K562 (cell line): ENCODE results near the gene ZNF782. TPM values are rescaled to one million over a fixed set of nuclear protein-coding genes. Genes with fewer than 3 reads are reported as not detected.
"Not testable (repeated sequence)": the region's sequence is repeated elsewhere in the genome, so short reads cannot be mapped to it uniquely, and the experiment has no call there.

Source experiments
- ATAC-seq: fragments of 200-7000 bp; cut with Tn5 transposase; 3 replicates; pipeline ENCODE4 v1.9.1; 2020; ENCODE audit warnings: moderate library complexity
- BruUV-seq: library from RNA; stranded (reverse); fragments of 400-500 nt; replicated peaks from 2 replicates; lab custom pipeline; 2021; lab: Mats Ljungman, UMichigan
- CTCF ChIA-PET: fragments of 300-600 bp; formaldehyde crosslinking; extraction: SDS; loops from one replicate; lab custom pipeline; 2021; ENCODE audit warnings: low intra/inter-chr PET ratio; lab: Yijun Ruan, JAX
- POLR2A ChIA-PET: fragments of 300-600, 350-650 bp; sonication (Branson Sonifier 250); formaldehyde crosslinking; extraction: SDS; loops from one replicate; lab custom pipeline; 2021; ENCODE audit warnings: antibody characterized with exemption, inconsistent platforms; lab: Yijun Ruan, JAX
- DNase-seq, 4 experiments: peaks; one replicate each; pipeline versions ENCODE4 v3.0.0 to v3.0.0-alpha.2; 2011 to 2018; ENCODE audit warnings: low spot score in 3 of 4, mixed read lengths in 3 of 4; ENCODE audit errors: extremely low read depth in 1 of 4
- FAIRE-seq: peaks from 2 replicates; lab custom pipeline; 2011; peaks lifted over from hg19 to GRCh38; lab: Jason Lieb, UNC
- H2AFZ ChIP-seq: 2 replicates; pipeline ENCODE4 v1.6.0; 2011; ENCODE audit warnings: low read depth, low read length, control low read depth, inconsistent platforms
- H3K27ac ChIP-seq: fragments of 200-600 bp; 3 replicates; pipeline ENCODE4 v1.8.0; 2011; ENCODE audit warnings: low read depth, mild to moderate bottlenecking, control low read depth, inconsistent platforms, low read length, moderate library complexity, mixed read lengths; ENCODE audit errors: extremely low read depth
- H3K27me3 ChIP-seq, 2 experiments: fragments of 300-600 bp in 1 of 2; 2 replicates in 1 of 2; 3 replicates in 1 of 2; pipeline versions ENCODE4 v1.6.0 to v1.8.0; 2011; ENCODE audit warnings: inconsistent platforms in 2 of 2, low read length in 2 of 2, mild to moderate bottlenecking in 1 of 2, mixed read lengths in 1 of 2, moderate library complexity in 1 of 2; ENCODE audit not compliant: control insufficient read depth in 2 of 2, insufficient read depth in 2 of 2
- H3K36me3 ChIP-seq: fragments of 300-600 bp; 3 replicates; pipeline ENCODE4 v1.8.0; 2011; ENCODE audit warnings: mild to moderate bottlenecking, low read length, inconsistent platforms; ENCODE audit not compliant: control insufficient read depth, insufficient read depth
- H3K4me1 ChIP-seq, 2 experiments: fragments of 200-600 bp in 1 of 2; replicated peaks in 1 of 2; 2 replicates in 1 of 2; 3 replicates in 1 of 2; pipeline versions ENCODE4 v1.5.1 to v1.8.0; 2011; ENCODE audit warnings: inconsistent platforms in 2 of 2, low read length in 2 of 2, mild to moderate bottlenecking in 1 of 2, mixed read lengths in 1 of 2, moderate library complexity in 1 of 2; ENCODE audit not compliant: control insufficient read depth in 2 of 2, insufficient read depth in 2 of 2
- H3K4me2 ChIP-seq: 2 replicates; pipeline ENCODE4 v1.6.1; 2011; ENCODE audit warnings: low read length, control low read depth, inconsistent platforms, mixed read lengths; ENCODE audit not compliant: insufficient read depth
- H3K4me3 ChIP-seq: fragments of 200-600 bp; sonication (generic), shearing (Covaris generic); 2 replicates; pipeline ENCODE4 v1.5.1; 2016; ENCODE audit warnings: control low read depth, inconsistent platforms
- H3K79me2 ChIP-seq: fragments of 200-600 bp; 3 replicates; pipeline ENCODE4 v1.8.0; 2011; ENCODE audit warnings: low read length, inconsistent platforms; ENCODE audit not compliant: control insufficient read depth, insufficient read depth
- H3K9ac ChIP-seq, 2 experiments: 2 replicates each; pipeline versions ENCODE4 v1.6.0 to v1.6.1; 2011; ENCODE audit warnings: low read depth in 2 of 2, low read length in 2 of 2, control low read depth in 1 of 2, inconsistent platforms in 1 of 2, mild to moderate bottlenecking in 1 of 2, mixed read lengths in 1 of 2; ENCODE audit not compliant: insufficient read depth in 1 of 2
- H3K9me1 ChIP-seq: one replicate; pipeline ENCODE4 v1.6.0; 2011; ENCODE audit warnings: inconsistent platforms, mild to moderate bottlenecking, low read length, moderate library complexity; ENCODE audit not compliant: control insufficient read depth, insufficient read depth
- H3K9me3 ChIP-seq: replicated peaks from 2 replicates; pipeline ENCODE4 v1.5.1; 2011; ENCODE audit warnings: low read depth, low read length, inconsistent platforms; ENCODE audit not compliant: control insufficient read depth, insufficient read depth
- H4K20me1 ChIP-seq: replicated peaks from 2 replicates; pipeline ENCODE4 v1.6.1; 2011; ENCODE audit warnings: low read length, inconsistent platforms, mixed read lengths; ENCODE audit not compliant: control insufficient read depth, insufficient read depth
- CREB3 ChIP-seq: fragments of 450-650 bp; conservative IDR thresholded peaks from 2 replicates; pipeline ENCODE4 v1.6.1; 2016; ENCODE audit warnings: missing genetic modification characterization, low read depth, mild to moderate bottlenecking, missing compliant biosample characterization, moderate library complexity
- ELK1 ChIP-seq: sonication (generic); formaldehyde crosslinking; IDR thresholded peaks from 2 replicates; pipeline ENCODE4 v1.8.1; 2022; ENCODE audit warnings: missing genetic modification reagents
- FOSL1 ChIP-seq: fragments of 200-800 bp; sonication (Bioruptor generic); conservative IDR thresholded peaks from 2 replicates; pipeline ENCODE4 v1.6.1; 2016; ENCODE audit warnings: missing genetic modification characterization, missing compliant biosample characterization
- POU5F1 ChIP-seq: fragments of 150-350 bp; IDR thresholded peaks from 2 replicates; pipeline ENCODE4 v1.6.1; 2014; ENCODE audit warnings: borderline replicate concordance, low read length, low read depth, mild to moderate bottlenecking; ENCODE audit not compliant: partially characterized antibody
- PURB ChIP-seq: sonication (generic); formaldehyde crosslinking; IDR thresholded peaks from 2 replicates; pipeline ENCODE4 v1.9.0; 2021; ENCODE audit warnings: low read depth, mild to moderate bottlenecking, missing genetic modification reagents
- TBP ChIP-seq: optimal IDR thresholded peaks from 2 replicates; pipeline ENCODE3; 2011; ENCODE audit warnings: low read depth, low read length, improper control_type of control experiment
- ZNF354B ChIP-seq: fragments of 250-450 bp; sonication (Bioruptor Pico); IDR thresholded peaks from 2 replicates; pipeline ENCODE4 v1.4.0; 2020
- ZNF507 ChIP-seq: conservative IDR thresholded peaks from 2 replicates; pipeline ENCODE4 v1.6.1; 2017; ENCODE audit warnings: missing genetic modification characterization, missing compliant biosample characterization
- ZNF583 ChIP-seq: fragments of 250-450 bp; sonication (Bioruptor Pico); IDR thresholded peaks from 2 replicates; pipeline ENCODE4 v1.4.0; 2020
- WGBS: fragments of 100-300 bp; shearing (Covaris generic); methylation state at CpG from one replicate; pipeline ENCODE4 v1.1.6; 2016; ENCODE audit warnings: low coverage, mixed read lengths; ENCODE audit not compliant: insufficient coverage; ENCODE audit errors: missing lambda C conversion rate; 5-methylcytosine and 5-hydroxymethylcytosine counted together
- in situ Hi-C: fragments of 300-500 bp; cut with MboI; formaldehyde crosslinking; loops from 4 replicates; pipeline ENCODE4 v1.15.0; 2018; ENCODE audit warnings: inconsistent platforms, mixed read lengths
- intact Hi-C: fragments of 100-400 bp; cut with micrococcal nuclease; formaldehyde crosslinking; loops from 2 replicates; pipeline ENCODE4 v1.14.2; 2022
- polyA plus RNA-seq, 8 experiments: library from polyadenylated mRNA; depleted of rRNA in 4 of 8; stranded (reverse) in 5 of 8; unstranded in 3 of 8; fragments of >200 nt; fragmentation: Nextera tagmentation in 2 of 8; fragmentation: Illumina TruSeq in 1 of 8; extraction: Ambion mirVana in 2 of 8; extraction: Trizol in 1 of 8; gene quantifications; 2 replicates each; pipeline versions ENCODE4 v1.2.1 to v1.2.3, GENCODE V29; 2011 to 2014; ENCODE audit warnings: inconsistent platforms in 1 of 8, missing spikeins in 1 of 8
- total RNA-seq, 7 experiments: library from RNA; depleted of rRNA in 6 of 7; stranded (reverse); fragments of >200 nt in 6 of 7; fragmentation: Illumina TruSeq in 2 of 7; extraction: Trizol in 2 of 7; gene quantifications; 2 replicates each; pipeline versions ENCODE4 v1.2.1 to v1.2.3, GENCODE V29; 2011 to 2021; ENCODE audit warnings: low replicate concordance in 1 of 7

ZNF782 gene
- total and polyA plus RNA-seq, 9 of the 15 experiments (the other 6 are each of a cell fraction or from before 2014, with no cell fraction given), result 0.38 to 8.8 (median 4.5) TPM

- H3K4me3 ChIP-seq, POLR2A ChIA-PET, H3K9me1 ChIP-seq, H4K20me1 ChIP-seq, H3K27me3 ChIP-seq, FAIRE-seq, DNase-seq, intact Hi-C loops, H3K4me2 ChIP-seq, H3K9me3 ChIP-seq, CTCF ChIA-PET, H2AFZ ChIP-seq, H3K9ac ChIP-seq, H3K4me1 ChIP-seq, H3K36me3 ChIP-seq, in situ Hi-C loops, H3K27ac ChIP-seq, BruUV-seq, H3K79me2 ChIP-seq, ATAC-seq: not testable (repeated sequence)
- WGBS, result no CpG with 5 or more reads among the region's 2 CpGs
- peak; percentile 77 for TF ChIP-seq ZNF354B (CRISPR knock-in tag)
- TF ChIP-seq ZNF507, result peak; percentile 93
These were observed 55.4 kb downstream of the ZNF782 start for GRCh38 chr9:96798959-96799358.

GRCh38 chr9:96784021-96784420 lies 70.3 kb downstream of the ZNF782 start:
- H3K27me3 ChIP-seq, result no peaks in the 10 kb centered on the region
- no peaks in the 10 kb centered on the region for H3K9me1 ChIP-seq
- TF ChIP-seq ELK1 (CRISPR knock-in tag), result no peak
- no peak for TF ChIP-seq FOSL1 (tag)
- no peak for TF ChIP-seq TBP
- TF ChIP-seq PURB (CRISPR knock-in tag), result no peak
- peak; percentile 91; the same call in 1 of the 2 replicates for TF ChIP-seq ZNF583 (CRISPR knock-in tag)
- TF ChIP-seq CREB3, result no peak
- TF ChIP-seq POU5F1, result no peak
- ChIA-PET POLR2A (no interaction called here), CTCF (no interaction called here)
- 93% methylated on average over 3 of the region's 3 CpGs for WGBS
- no peaks in the 10 kb centered on the region for H4K20me1 ChIP-seq
- no peaks in the 10 kb centered on the region; a peak in 1 of 5 replicates for H3K4me1 ChIP-seq
- intact Hi-C loops, result no loop called here
- H3K4me2 ChIP-seq, result no peak overlapping the region
- H3K4me3 ChIP-seq, result no peak overlapping the region
- no peaks in the 10 kb centered on the region; the same call in 2 of the 3 replicates for H3K79me2 ChIP-seq
- no peak for FAIRE-seq
- no peak for DNase-seq
- H3K27ac ChIP-seq, result no peak overlapping the region
- peaks cover 2% of the 10 kb centered on the region; the same call in 1 of the 2 replicates for H3K9me3 ChIP-seq
- H3K9ac ChIP-seq, result no peak overlapping the region
- in situ Hi-C loops, result no loop called here
- H3K36me3 ChIP-seq, result no peaks in the 10 kb centered on the region
- ATAC-seq, result no peak
- no TSS peak for BruUV-seq
- H2AFZ ChIP-seq, result no peak overlapping the region
